Body of pancreas (tissue), 4 donors: Measurements from ENCODE around the gene PRKAG2. TPM values are rescaled to one million over a fixed set of nuclear protein-coding genes. Genes with fewer than 3 reads are reported as not detected.

Experiments
- ATAC-seq: fragments of 150-250 bp; one replicate; pipeline ENCODE4 v1.9.1; 2016
- DNase-seq, 4 donors: peaks; one replicate each; pipeline ENCODE4 v3.0.0-alpha.2; 2019
- H3K27ac ChIP-seq, 4 donors: fragments of 200-600 bp; sonication (generic); 1 replicate in 3 of 4; 2 replicates in 1 of 4; pipeline versions ENCODE4 v1.5.1 to v1.6.1; 2016 to 2019; ENCODE audit warnings: mild to moderate bottlenecking in 1 of 4, mixed read lengths in 1 of 4, moderate library complexity in 1 of 4
- H3K27me3 ChIP-seq, 2 donors: fragments of 200-600 bp; sonication (generic); one replicate each; pipeline ENCODE4 v1.6.0; 2016; ENCODE audit warnings: mild to moderate bottlenecking in 1 of 2
- H3K36me3 ChIP-seq, 2 donors: fragments of 200-600 bp; sonication (generic); replicated peaks in 1 of 2; 2 replicates each; pipeline ENCODE4 v1.5.1; 2016; ENCODE audit warnings: low read depth in 2 of 2; ENCODE audit not compliant: insufficient read depth in 1 of 2
- H3K4me1 ChIP-seq: fragments of 200-600 bp; sonication (generic); one replicate; pipeline ENCODE4 v1.6.0; 2016
- H3K4me3 ChIP-seq, 2 donors: fragments of 200-600 bp; sonication (generic); 1 replicate in 1 of 2; 2 replicates in 1 of 2; pipeline ENCODE4 v1.5.1; 2016 to 2019
- H3K9me3 ChIP-seq, 3 donors: fragments of 200-600 bp; sonication (generic); 1 replicate in 2 of 3; 2 replicates in 1 of 3; pipeline ENCODE4 v1.5.1; 2016
- CTCF ChIP-seq, 7 experiments: fragments of 450-650 bp in 4 of 7; fragments of 200-600 bp in 3 of 7; sonication (generic) in 3 of 7; IDR thresholded peaks; one replicate each; pipeline ENCODE4 v1.5.1; 2016 to 2019; ENCODE audit warnings: antibody characterized with exemption in 7 of 7
- POLR2A ChIP-seq, 3 donors: fragments of 450-650 bp; IDR thresholded peaks; one replicate each; pipeline ENCODE4 v1.6.1; 2016; ENCODE audit warnings: antibody characterized with exemption in 3 of 3, mild to moderate bottlenecking in 2 of 3
- WGBS, 2 donors: methylation state at CpG; one replicate each; pipeline ENCODE4 v1.1.5; 2017; 5-methylcytosine and 5-hydroxymethylcytosine counted together
- intact Hi-C: fragments of 100-400 bp; cut with DNase I; formaldehyde crosslinking; loops from one replicate; pipeline ENCODE4 v1.15.1; 2023
- total RNA-seq, 2 donors: library from RNA; depleted of rRNA; stranded (reverse); fragments of >200 nt; gene quantifications; one replicate each; pipeline ENCODE4 v1.1.0, GENCODE V29; 2016

Gene PRKAG2
- total RNA-seq, 2 donors from 2014 or later, result 9.9 to 24.4 TPM

GRCh38 chr7:151847136-151847535 is 29.8 kb downstream of the PRKAG2 start:
- WGBS, 2 donors, result 85 to 92% methylated on average over 7 of the region's 7 CpGs
- H3K27ac ChIP-seq, result no peak overlapping the region
- intact Hi-C loops, result no loop called here
- no peak for DNase-seq
- TF ChIP-seq CTCF (IDR thresholded peaks at IDR 0.05) (no peak), POLR2A (IDR thresholded peaks at IDR 0.05) (no peak)
- no peak for ATAC-seq
- H3K9me3 ChIP-seq, result no peaks in the 10 kb centered on the region
- no peaks in the 10 kb centered on the region for H3K36me3 ChIP-seq
- peaks cover 18% of the 10 kb centered on the region for H3K4me1 ChIP-seq
- H3K4me3 ChIP-seq, result no peak overlapping the region
- H3K27me3 ChIP-seq, result no peaks in the 10 kb centered on the region

DNA sequence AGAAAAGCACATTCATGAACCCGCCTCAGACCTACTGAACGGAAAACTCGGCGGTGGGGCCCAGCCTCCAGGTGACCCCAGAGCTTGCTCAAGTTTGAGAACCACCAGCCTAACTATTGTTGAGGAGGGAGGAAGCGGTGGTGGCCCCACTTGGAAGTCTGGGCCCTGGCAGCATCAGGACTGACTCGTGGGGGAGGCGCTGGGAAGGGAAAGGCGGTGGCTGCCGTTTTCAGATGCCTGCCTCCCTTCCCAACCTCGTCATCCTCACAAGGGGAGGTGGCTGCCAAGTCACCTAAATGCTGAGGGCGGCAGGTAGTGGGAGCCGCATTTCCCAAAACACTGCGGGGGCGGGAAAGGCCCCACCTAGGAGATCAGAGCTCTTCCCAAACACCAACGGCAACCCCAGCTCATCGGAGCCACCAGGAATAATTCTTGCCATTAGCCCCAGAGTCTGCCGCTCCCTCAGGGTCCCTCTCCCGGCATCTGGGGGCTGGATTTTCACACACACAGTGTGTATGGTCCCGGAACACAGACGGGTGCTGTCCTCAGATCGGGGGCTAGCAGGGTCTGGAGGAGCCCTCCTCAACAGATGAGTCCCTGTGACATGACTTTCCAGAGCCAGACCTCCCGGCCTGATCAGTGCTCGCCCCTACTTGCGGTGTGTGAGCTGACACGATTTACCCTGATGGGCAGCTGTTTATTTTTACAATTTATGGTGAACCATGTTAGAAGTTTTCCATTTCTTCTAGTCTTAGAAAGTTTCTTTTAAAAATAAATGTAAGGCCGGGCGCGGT is 31.3 kb downstream of the PRKAG2 start:
- H3K27ac ChIP-seq, result no peak overlapping the region
- no peaks in the 10 kb centered on the region for H3K36me3 ChIP-seq
- H3K9me3 ChIP-seq, result no peaks in the 10 kb centered on the region
- DNase-seq (no peak), ATAC-seq (no peak)
- H3K27me3 ChIP-seq, result no peaks in the 10 kb centered on the region
- intact Hi-C loops, result no loop called here
- 93 to 95% methylated on average over 13 to 28 of the region's 28 CpGs for WGBS, 2 donors
- peaks cover 2% of the 10 kb centered on the region for H3K4me1 ChIP-seq
- no peak for TF ChIP-seq CTCF (IDR thresholded peaks at IDR 0.05)
- no peak for TF ChIP-seq POLR2A (IDR thresholded peaks at IDR 0.05)
- H3K4me3 ChIP-seq, result no peak overlapping the region

DNA sequence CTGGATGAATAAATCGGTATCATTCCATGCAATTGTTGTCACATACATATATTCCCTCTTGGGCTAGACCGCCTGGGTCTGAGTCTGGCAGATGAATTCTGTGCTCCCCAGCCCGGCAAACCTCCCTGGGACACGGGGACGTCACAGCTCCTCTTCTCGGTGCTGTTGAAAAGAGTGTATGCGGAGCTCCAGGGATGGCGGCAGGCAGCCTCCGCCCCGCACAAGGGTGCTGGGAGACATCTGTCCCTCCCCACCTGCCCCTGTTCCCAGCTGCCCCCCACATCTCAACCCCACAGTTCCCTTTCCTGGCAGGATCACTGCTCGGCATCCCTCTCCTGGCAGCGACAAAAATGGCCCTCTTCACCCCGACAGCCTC is 32.1 kb downstream of the PRKAG2 start:
- no peaks in the 10 kb centered on the region for H3K27me3 ChIP-seq
- ATAC-seq (no peak), DNase-seq (no peak)
- WGBS, 2 donors, result 91 to 96% methylated on average over 13 of the region's 13 CpGs
- H3K36me3 ChIP-seq, result no peaks in the 10 kb centered on the region
- H3K4me3 ChIP-seq, result no peak overlapping the region
- intact Hi-C loops, result no loop called here
- TF ChIP-seq POLR2A (IDR thresholded peaks at IDR 0.05), result no peak
- TF ChIP-seq CTCF (IDR thresholded peaks at IDR 0.05), result no peak
- no peaks in the 10 kb centered on the region for H3K9me3 ChIP-seq
- no peaks in the 10 kb centered on the region for H3K4me1 ChIP-seq
- H3K27ac ChIP-seq, result no peak overlapping the region

DNA sequence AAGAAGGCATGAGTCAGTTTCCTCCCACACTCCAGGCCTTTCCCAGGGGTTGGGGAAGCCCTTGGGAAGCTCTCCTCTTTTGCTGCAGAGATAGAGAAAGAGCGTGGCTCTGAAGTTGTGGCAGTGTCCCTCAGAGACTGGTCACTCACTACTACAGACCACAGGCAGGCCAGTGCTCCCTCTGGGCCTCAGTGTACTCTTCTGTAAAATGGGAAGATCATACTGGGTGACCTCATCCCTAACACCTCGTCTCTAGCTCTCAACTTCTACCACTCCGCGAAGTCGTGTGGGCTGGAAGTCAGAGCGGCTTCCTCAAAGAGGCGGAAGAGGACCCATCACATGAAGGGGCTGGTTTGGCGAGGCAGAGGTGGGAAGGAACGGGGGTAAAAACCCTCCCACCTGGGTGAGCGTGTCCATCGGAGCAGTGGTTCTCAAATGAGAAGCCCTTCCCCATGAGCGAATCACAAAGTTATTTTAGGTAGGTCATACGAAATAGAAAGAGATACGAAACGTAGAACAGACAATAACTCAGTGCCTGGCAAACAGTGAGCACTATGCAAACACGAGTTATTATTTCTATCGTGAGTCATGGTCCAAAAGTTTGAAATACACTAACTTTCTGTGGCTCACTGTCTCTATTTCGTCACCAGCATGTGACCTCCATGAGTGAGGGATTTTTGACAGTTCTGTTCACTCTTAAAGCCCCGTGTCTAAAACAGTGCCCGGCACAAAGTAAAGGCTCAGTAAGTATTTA is 32.7 kb downstream of the PRKAG2 start:
- intact Hi-C loops, result no loop called here
- DNase-seq, result no peak
- Histone ChIP-seq H3K36me3 (no peaks in the 10 kb centered on the region), H3K9me3 (no peaks in the 10 kb centered on the region), H3K4me1 (peaks cover 3% of the 10 kb centered on the region), H3K27me3 (no peaks in the 10 kb centered on the region), H3K4me3 (no peak overlapping the region), H3K27ac (no peak overlapping the region)
- ATAC-seq, result no peak
- TF ChIP-seq POLR2A (IDR thresholded peaks at IDR 0.05), result no peak
- TF ChIP-seq CTCF (IDR thresholded peaks at IDR 0.05), result no peak
- 80 to 87% methylated on average over 20 of the region's 20 CpGs for WGBS, 2 donors
